B cell (primary cell): ENCODE data around the gene VAPB. TPM values are rescaled to one million over a fixed set of nuclear protein-coding genes. Genes with fewer than 3 reads are reported as not detected.

Experiments
- polyA plus RNA-seq: library from polyadenylated mRNA; depleted of rRNA; stranded (reverse); fragments of >200 nt; gene quantifications from 2 replicates; pipeline ENCODE4 v1.2.3, GENCODE V29; 2012
- total RNA-seq, 2 donors: library from RNA; stranded (reverse); fragments of 120-200 nt in 1 of 2; gene quantifications; 1 replicate in 1 of 2; 2 replicates in 1 of 2; pipeline versions ENCODE4 v1.2.3 to v1.2.4, GENCODE V29; 2013 to 2022

Gene VAPB
- total and polyA plus RNA-seq, 2 donors (not counting 1 experiment from before 2014, with no cell fraction given), result 19.5 to 26.4 TPM

Other genes starting within 250 kb of the VAPB start
- gene ANKRD60, start 160.6 kb upstream of the VAPB start, total RNA-seq, result 0.27 TPM in 1 of 2 replicates, not detected in the other
- not detected in 2 replicates for gene ANKRD60, start 160.6 kb upstream of the VAPB start, polyA plus RNA-seq
- gene RAB22A, start 79.5 kb upstream of the VAPB start, total RNA-seq, result 21.1 and 22.0 TPM in 2 replicates
- 7.5 and 8.8 TPM in 2 replicates for gene RAB22A, start 79.5 kb upstream of the VAPB start, polyA plus RNA-seq
- not detected in 2 replicates for gene APCDD1L, start 126.2 kb downstream of the VAPB start, total RNA-seq
- not detected in 2 replicates for gene APCDD1L, start 126.2 kb downstream of the VAPB start, polyA plus RNA-seq